22Rv1 (cell line): ENCODE data around the gene SORT1.

Experiments
- CTCF ChIP-seq: fragments of 450-650 bp; IDR thresholded peaks from 2 replicates; pipeline ENCODE4 v1.5.1; 2017; ENCODE audit warnings: mild to moderate bottlenecking
- ZFX ChIP-seq: fragments of 450-650 bp; IDR thresholded peaks from 2 replicates; pipeline ENCODE4 v1.6.1; 2017; ENCODE audit warnings: antibody characterized with exemption, borderline replicate concordance

DNA sequence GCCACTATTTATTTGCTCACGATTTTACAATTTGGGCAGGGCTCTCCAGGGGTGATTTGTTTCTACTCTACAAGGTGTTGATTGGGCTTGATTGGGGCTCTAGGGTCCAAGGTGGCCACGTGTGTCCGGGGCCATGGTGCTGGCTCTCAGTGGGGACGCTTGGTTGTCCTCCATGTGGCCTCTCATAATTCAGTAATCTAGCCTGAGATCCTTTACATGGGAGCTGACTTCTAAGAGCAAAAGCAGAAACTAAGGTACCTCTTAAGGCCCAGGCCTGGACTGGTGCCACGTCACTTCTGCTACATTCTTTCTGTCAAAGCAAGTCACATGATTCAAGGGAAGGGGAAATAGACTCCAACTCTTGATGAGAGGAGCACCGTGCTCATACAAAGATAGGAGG lies 106.7 kb downstream of the SORT1 start:
- TF ChIP-seq CTCF (no peak), ZFX (no peak)
